Ovary (tissue), 9 donors: Measurements from ENCODE around the gene GOLGA7B. TPM values are rescaled to one million over a fixed set of nuclear protein-coding genes. Genes with fewer than 3 reads are reported as not detected.
A peak's percentile ranks its signal among the peaks of the same experiment; 100 is the strongest.

Experiments used
- DNase-seq, 5 donors: peaks; one replicate each; pipeline ENCODE4 v3.0.0-alpha.2; 2019 to 2020
- H3K27ac ChIP-seq, 2 donors: fragments of 200-600 bp; one replicate each; pipeline versions ENCODE4 v1.5.1 to v1.8.0; 2019 to 2022
- H3K27me3 ChIP-seq: fragments of 200-600 bp; one replicate; pipeline ENCODE4 v1.8.0; 2022
- H3K36me3 ChIP-seq: fragments of 200-600 bp; sonication (generic); one replicate; pipeline ENCODE4 v1.5.1; 2019
- H3K4me1 ChIP-seq: one replicate; pipeline ENCODE4 v1.8.1; 2013; ENCODE audit warnings: mild to moderate bottlenecking, moderate library complexity; ENCODE audit not compliant: insufficient read depth
- H3K4me3 ChIP-seq: fragments of 200-600 bp; sonication (generic); one replicate; pipeline ENCODE4 v1.5.1; 2017
- H3K9me3 ChIP-seq, 2 donors: fragments of 200-600 bp in 1 of 2; sonication (generic) in 1 of 2; one replicate each; pipeline versions ENCODE4 v1.5.1 to v1.8.1; 2013 to 2019; ENCODE audit warnings: mild to moderate bottlenecking in 1 of 2, moderate library complexity in 1 of 2
- CTCF ChIP-seq, 3 donors: fragments of 450-650 bp in 2 of 3; fragments of 200-600 bp in 1 of 3; IDR thresholded peaks; one replicate each; pipeline versions ENCODE4 v1.5.1 to v1.8.0; 2016 to 2022; ENCODE audit warnings: antibody characterized with exemption in 3 of 3, mild to moderate bottlenecking in 1 of 3
- EP300 ChIP-seq: sonication (generic); formaldehyde crosslinking; IDR thresholded peaks from one replicate; pipeline ENCODE4 v1.6.1; 2017; ENCODE audit warnings: antibody characterized with exemption
- POLR2A ChIP-seq: fragments of 450-650 bp; IDR thresholded peaks from one replicate; pipeline ENCODE4 v1.6.1; 2017; ENCODE audit warnings: antibody characterized with exemption, mild to moderate bottlenecking, moderate library complexity
- WGBS, 3 donors: extraction: QIAGEN DNeasy Blood & Tissue Kit in 1 of 3; methylation state at CpG; one replicate each; pipeline versions ENCODE4 v1.1.5 to v1.1.7; 2013 to 2017; 5-methylcytosine and 5-hydroxymethylcytosine counted together
- intact Hi-C, 4 donors: fragments of 100-400 bp; cut with DNase I; formaldehyde crosslinking; loops; one replicate each; pipeline versions ENCODE4 v1.11.0 to v1.15.1; 2022 to 2023
- polyA plus RNA-seq, 2 donors: library from polyadenylated mRNA; stranded (reverse); fragments of 200-250 nt in 1 of 2; fragments of 350-450 nt in 1 of 2; fragmentation: Illumina TruSeq in 1 of 2; extraction: RNeasy Lipid Tissue Mini Kit (QIAGEN cat#74804) in 1 of 2; gene quantifications; one replicate each; pipeline ENCODE4 v1.2.3, GENCODE V29; 2013 to 2014
- total RNA-seq, 7 donors: library from RNA; depleted of rRNA in 2 of 7; stranded (reverse); fragments of >200 nt in 2 of 7; fragmentation: NEBNext Ultra II Directional in 3 of 7; extraction: Animal tissue kit (Norgen Biotek cat#: 25700) in 3 of 7; gene quantifications; one replicate each; pipeline versions ENCODE4 v1.1.0 to v1.2.4, GENCODE V29; 2016 to 2023
- donor health status: DM: no; HTN: no; CAD: no; lungs with moderate emphysema.
- donor health status: DM: no; HTN: no; CAD: no.
- donor health status: Bipolar disorder and iron deficiency.
- donor health status: DM: yes; HTN: yes; CAD: no.
- donor health status: DM: no; HTN: no; CAD: no.
- donor health status: DM: yes; HTN: yes; CAD: no.

GOLGA7B gene
- total and polyA plus RNA-seq, 9 donors = under 0.01 to 0.30 (median 0.05) TPM; not detected in 2

GRCh38 chr10:97869091-97870042 is 19.7 kb downstream of the GOLGA7B start:
- Histone ChIP-seq H3K4me1 (no peaks in the 10 kb centered on the region), H3K4me3 (no peak overlapping the region), H3K36me3 (no peaks in the 10 kb centered on the region), H3K27ac (no peak overlapping the region), H3K27me3 (no peaks in the 10 kb centered on the region), H3K9me3 (no peaks in the 10 kb centered on the region)
- 7 to 12% (median 10%) methylated on average over 14 to 19 of the region's 19 CpGs for WGBS, 3 donors
- intact Hi-C loops = no loop called here
- TF ChIP-seq POLR2A (no peak), EP300 (no peak), CTCF (IDR thresholded peaks at IDR 0.05) (peak in 1 of 3 donors; percentile 10)
- DNase-seq = peak in 3 of 5 donors; percentile 24 to 48 (median 38)

- Histone ChIP-seq H3K27ac (no peak overlapping the region), H3K27me3 (no peaks in the 10 kb centered on the region), H3K4me1 (no peaks in the 10 kb centered on the region), H3K9me3 (no peaks in the 10 kb centered on the region), H3K4me3 (no peak overlapping the region), H3K36me3 (no peaks in the 10 kb centered on the region)
- intact Hi-C loops = no loop called here
- WGBS, 3 donors = 62 to 75% (median 69%) methylated on average over 8 of the region's 8 CpGs
- DNase-seq = no peak
- TF ChIP-seq CTCF (IDR thresholded peaks at IDR 0.05) = no peak
- no peak for TF ChIP-seq EP300
- TF ChIP-seq POLR2A = no peak
Measured at GRCh38 chr10:97870990-97871389, 21.3 kb downstream of the GOLGA7B start.

DNA sequence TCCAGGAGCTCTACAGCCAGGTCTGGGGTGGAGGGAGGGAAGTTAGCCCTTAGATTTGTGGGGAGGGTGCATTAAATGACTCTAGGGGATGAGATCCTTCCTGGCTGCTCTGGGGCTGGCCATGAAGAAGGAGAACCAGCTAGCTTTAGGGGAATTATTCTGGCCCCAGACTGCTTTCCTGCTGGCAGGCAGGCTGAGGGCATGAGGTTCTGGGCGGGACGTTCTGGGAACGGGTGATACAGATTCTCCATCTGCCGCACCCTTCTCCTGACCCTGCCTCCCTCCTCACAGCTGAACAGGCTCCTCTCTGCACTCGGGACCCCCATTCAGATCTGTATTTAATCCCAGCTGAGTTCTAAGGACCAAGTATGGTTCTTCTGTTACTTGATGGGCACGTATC is 23.9 kb downstream of the GOLGA7B start:
- intact Hi-C loops = no loop called here
- 45 to 54% (median 49%) methylated on average over 6 of the region's 6 CpGs for WGBS, 3 donors
- no peaks in the 10 kb centered on the region for H3K36me3 ChIP-seq
- no peaks in the 10 kb centered on the region for H3K27me3 ChIP-seq
- DNase-seq = no peak
- no peaks in the 10 kb centered on the region for H3K9me3 ChIP-seq
- H3K4me3 ChIP-seq = no peak overlapping the region
- H3K27ac ChIP-seq = no peak overlapping the region
- no peak for TF ChIP-seq POLR2A
- TF ChIP-seq CTCF (IDR thresholded peaks at IDR 0.05) = no peak
- TF ChIP-seq EP300 = no peak
- H3K4me1 ChIP-seq = no peaks in the 10 kb centered on the region

- Histone ChIP-seq H3K36me3 (no peaks in the 10 kb centered on the region), H3K4me1 (no peaks in the 10 kb centered on the region), H3K4me3 (no peak overlapping the region), H3K27me3 (no peaks in the 10 kb centered on the region), H3K27ac (no peak overlapping the region), H3K9me3 (no peaks in the 10 kb centered on the region)
- WGBS, 3 donors = 54 to 64% (median 60%) methylated on average over 6 of the region's 6 CpGs
- TF ChIP-seq POLR2A (no peak), CTCF (IDR thresholded peaks at IDR 0.05) (no peak), EP300 (no peak)
- intact Hi-C loops = no loop called here
- no peak for DNase-seq
Measured at GRCh38 chr10:97874332-97874731, 24.7 kb downstream of the GOLGA7B start.
